ENCODE results near the gene PALM2AKAP2. TPM values are rescaled to one million over a fixed set of nuclear protein-coding genes. Genes with fewer than 3 reads are reported as not detected.

PALM2AKAP2 gene
- total RNA-seq, 4 donors from 2014 or later = 0.78 to 9.0 (median 4.4) TPM

DNA sequence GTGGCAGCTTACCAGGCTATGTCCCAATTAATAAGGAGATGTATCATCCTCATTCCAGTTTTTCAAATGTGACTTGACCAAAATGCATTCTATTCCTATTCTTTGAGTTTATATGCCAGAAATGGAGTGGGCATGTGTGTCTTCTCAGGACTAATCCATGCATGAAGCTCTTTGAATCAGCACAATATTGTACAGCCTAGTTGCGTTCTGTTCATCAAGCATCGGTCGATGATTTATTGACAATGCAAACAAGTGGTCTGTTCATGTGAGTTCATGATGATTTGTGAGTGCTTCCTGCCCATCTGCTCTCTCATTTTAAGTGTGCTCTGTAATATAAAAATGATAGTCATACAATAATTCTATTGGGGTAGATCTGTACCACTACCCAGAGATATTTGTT is 48.3 kb downstream of the PALM2AKAP2 start:
- 71 to 77% methylated on average over 3 of the region's 3 CpGs for WGBS, 2 donors
- DNase-seq (ENCODE audit: low spot score in 2 of 2) = no peak
- H3K4me3 ChIP-seq = no peak overlapping the region

More for the DNA sequence above, 48.3 kb downstream of the PALM2AKAP2 start:
- no peaks in the 10 kb centered on the region for H3K9me3 ChIP-seq
- H3K36me3 ChIP-seq = no peaks in the 10 kb centered on the region
- H3K4me1 ChIP-seq = no peaks in the 10 kb centered on the region
- no peaks in the 10 kb centered on the region for H3K27me3 ChIP-seq
- no peak overlapping the region for H3K27ac ChIP-seq
- TF ChIP-seq POLR2A (IDR thresholded peaks at IDR 0.05) = no peak
